ENCODE results near the gene MVD. TPM values are rescaled to one million over a fixed set of nuclear protein-coding genes. Genes with fewer than 3 reads are reported as not detected.

The MVD gene
- total and polyA plus RNA-seq, 2 of the 13 experiments (the other 11 are each of a cell fraction or from before 2014, with no cell fraction given): 28.1 to 187 TPM

DNA sequence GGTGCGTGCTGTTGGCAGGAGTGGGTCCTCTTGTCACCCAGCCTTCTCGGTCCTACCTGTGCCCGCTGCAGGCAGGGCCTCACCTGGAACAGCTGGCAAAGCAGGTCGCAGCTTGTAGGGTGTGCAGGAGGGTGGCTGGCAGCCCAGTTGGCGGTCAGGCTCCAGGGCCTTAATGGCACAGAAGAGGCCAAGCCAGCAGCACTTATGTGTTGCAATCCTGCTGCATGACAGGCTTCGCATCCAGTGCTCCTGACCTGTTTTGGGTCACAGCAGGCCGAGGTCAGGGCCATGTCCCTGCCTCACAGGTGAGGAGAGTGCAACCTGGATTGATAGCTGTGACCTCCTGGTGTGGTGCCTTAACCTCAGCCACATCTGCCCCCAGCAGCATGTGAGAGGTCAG lies 60.8 kb downstream of the MVD start (continued):
- no peak for TF ChIP-seq PAXIP1 (CRISPR knock-in tag; conservative IDR thresholded peaks at IDR 0.05)
- peak; percentile 29; the same call in 1 of the 2 replicates for TF ChIP-seq ARID4A (CRISPR knock-in tag; IDR thresholded peaks at IDR 0.05; ENCODE audit: borderline replicate concordance)
- no peak for TF ChIP-seq POLR2G (IDR thresholded peaks at IDR 0.05; ENCODE audit: low read depth, low read length)
- 0 out of 2 replicates have a peak, but pooled peaks have one; percentile 11 for TF ChIP-seq RARA (CRISPR knock-in tag; IDR thresholded peaks at IDR 0.05)
- no peak for TF ChIP-seq ZNF768 (CRISPR knock-in tag; IDR thresholded peaks at IDR 0.05)
- no peak for TF ChIP-seq HMGXB3 (CRISPR knock-in tag; IDR thresholded peaks at IDR 0.05; ENCODE audit: borderline replicate concordance)
- TF ChIP-seq MYC (CRISPR knock-in tag; IDR thresholded peaks at IDR 0.05; ENCODE audit: borderline replicate concordance): no peak
- no peak for TF ChIP-seq RXRB (CRISPR knock-in tag; IDR thresholded peaks at IDR 0.05; ENCODE audit: borderline replicate concordance)
- no peak for TF ChIP-seq ZNF710 (CRISPR knock-in tag; IDR thresholded peaks at IDR 0.05; ENCODE audit: borderline replicate concordance)
- TF ChIP-seq, protein P1, sequence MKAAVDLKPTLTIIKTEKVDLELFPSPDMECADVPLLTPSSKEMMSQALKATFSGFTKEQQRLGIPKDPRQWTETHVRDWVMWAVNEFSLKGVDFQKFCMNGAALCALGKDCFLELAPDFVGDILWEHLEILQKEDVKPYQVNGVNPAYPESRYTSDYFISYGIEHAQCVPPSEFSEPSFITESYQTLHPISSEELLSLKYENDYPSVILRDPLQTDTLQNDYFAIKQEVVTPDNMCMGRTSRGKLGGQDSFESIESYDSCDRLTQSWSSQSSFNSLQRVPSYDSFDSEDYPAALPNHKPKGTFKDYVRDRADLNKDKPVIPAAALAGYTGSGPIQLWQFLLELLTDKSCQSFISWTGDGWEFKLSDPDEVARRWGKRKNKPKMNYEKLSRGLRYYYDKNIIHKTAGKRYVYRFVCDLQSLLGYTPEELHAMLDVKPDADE (CRISPR knock-in tag; IDR thresholded peaks at IDR 0.05): no peak
- TF ChIP-seq, protein P2, sequence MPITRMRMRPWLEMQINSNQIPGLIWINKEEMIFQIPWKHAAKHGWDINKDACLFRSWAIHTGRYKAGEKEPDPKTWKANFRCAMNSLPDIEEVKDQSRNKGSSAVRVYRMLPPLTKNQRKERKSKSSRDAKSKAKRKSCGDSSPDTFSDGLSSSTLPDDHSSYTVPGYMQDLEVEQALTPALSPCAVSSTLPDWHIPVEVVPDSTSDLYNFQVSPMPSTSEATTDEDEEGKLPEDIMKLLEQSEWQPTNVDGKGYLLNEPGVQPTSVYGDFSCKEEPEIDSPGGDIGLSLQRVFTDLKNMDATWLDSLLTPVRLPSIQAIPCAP (CRISPR knock-in tag; IDR thresholded peaks at IDR 0.05; ENCODE audit: low read depth): no peak
- TF ChIP-seq SMARCE1 (IDR thresholded peaks at IDR 0.05; ENCODE audit: borderline replicate concordance): no peak

Data from HepG2 (cell line).